ENCODE data around the gene DST. TPM values are rescaled to one million over a fixed set of nuclear protein-coding genes. Genes with fewer than 3 reads are reported as not detected.

The DST gene
- polyA plus RNA-seq, 1 of the 3 experiments (the other 2 are of a cell fraction) = 64.3 TPM

GRCh38 chr6:56531839-56532595, 110.7 kb downstream of the DST start (continued):
- TF ChIP-seq USF2 (IDR thresholded peaks at IDR 0.05; ENCODE audit: borderline replicate concordance, low read depth, low read length) (no peak), GATA2 (CRISPR knock-in tag; IDR thresholded peaks at IDR 0.05) (no peak), NRF1 (IDR thresholded peaks at IDR 0.05; ENCODE audit: low read depth, low read length) (no peak), CHD2 (IDR thresholded peaks at IDR 0.05; ENCODE audit: low read length, partially characterized antibody) (no peak)

GRCh38 chr6:56529594-56530191, 113.0 kb downstream of the DST start:
- H4K20me1 ChIP-seq (ENCODE audit: insufficient read depth) = no peaks in the 10 kb centered on the region
- no peak overlapping the region for H3K4me2 ChIP-seq
- ChIA-PET POLR2A (no interaction called here), CTCF (interaction anchor here (0.7 to 1.2 kb wide), 4 partner anchors 10 to 352 kb away, joined by 3 to 4 read pairs (median 3); no protein-coding TSS in a partner anchor)
- no peak overlapping the region for H3K4me3 ChIP-seq (ENCODE audit: low read depth in 2 of 2, low read length in 1 of 2)
- H3K36me3 ChIP-seq (replicated peaks in 1 of 2; ENCODE audit: control insufficient read depth in 1 of 2, insufficient read depth in 2 of 2, low read length in 1 of 2) = peaks cover 75 to 90% of the 10 kb centered on the region in 2 experiments
- no peaks in the 10 kb centered on the region for H3K27me3 ChIP-seq (ENCODE audit: insufficient read depth)
- peaks cover 60% of the 10 kb centered on the region for H3K79me2 ChIP-seq (ENCODE audit: insufficient read depth)
- peaks cover 8 to 33% of the 10 kb centered on the region in 2 experiments for H3K4me1 ChIP-seq (ENCODE audit: control insufficient read depth in 1 of 2, insufficient read depth in 2 of 2, low read depth in 1 of 2, low read length in 1 of 2)
- H3K9me2 ChIP-seq = no peaks in the 10 kb centered on the region
- no peak overlapping the region for H2AFZ ChIP-seq (ENCODE audit: low read depth)
- H3F3A ChIP-seq (replicated peaks; ENCODE audit: insufficient read depth) = peaks cover 55% of the 10 kb centered on the region
- 88% methylated on average over 4 of the region's 4 CpGs for WGBS (ENCODE audit: low lambda C conversion rate)
- H3K9me3 ChIP-seq = no peaks in the 10 kb centered on the region
- H3K27ac ChIP-seq (ENCODE audit: low read depth in 2 of 2, low read length in 1 of 2) = peak overlapping the region in 1 of 2 experiments; percentile 100; a peak in 2 of 4 replicates
- H3K9ac ChIP-seq = no peak overlapping the region
- DNase-seq = no peak
- no peak for TF ChIP-seq RAD21 (IDR thresholded peaks at IDR 0.05; ENCODE audit: low read length)
- no peak for TF ChIP-seq RFX5 (IDR thresholded peaks at IDR 0.05; ENCODE audit: low read length)
- TF ChIP-seq FOSL2 (IDR thresholded peaks at IDR 0.05; ENCODE audit: borderline replicate concordance, low read depth) = no peak
- no peak for TF ChIP-seq USF2 (IDR thresholded peaks at IDR 0.05; ENCODE audit: borderline replicate concordance, low read depth, low read length)
- TF ChIP-seq ELF1 (IDR thresholded peaks at IDR 0.05) = no peak
- no peak for TF ChIP-seq GATA2 (CRISPR knock-in tag; IDR thresholded peaks at IDR 0.05)
- no peak for TF ChIP-seq EZH2phosphoT487 (IDR thresholded peaks at IDR 0.05; ENCODE audit: borderline replicate concordance, low read depth)
- no peak for TF ChIP-seq MAX (IDR thresholded peaks at IDR 0.05; ENCODE audit: low read depth)
- no peak for TF ChIP-seq IRF3 (IDR thresholded peaks at IDR 0.05; ENCODE audit: low read depth, low read length)
- no peak for TF ChIP-seq REST (IDR thresholded peaks at IDR 0.05; ENCODE audit: low read depth, low read length)
- TF ChIP-seq FOXM1 (IDR thresholded peaks at IDR 0.05; ENCODE audit: low read depth) = no peak
- TF ChIP-seq CHD2 (IDR thresholded peaks at IDR 0.05; ENCODE audit: low read length, partially characterized antibody) = no peak
- no peak for TF ChIP-seq CTCF (IDR thresholded peaks at IDR 0.05)
- no peak for TF ChIP-seq POLR2AphosphoS5 (IDR thresholded peaks at IDR 0.05; ENCODE audit: low read depth, low read length)
- TF ChIP-seq NRF1 (IDR thresholded peaks at IDR 0.05; ENCODE audit: low read depth, low read length) = no peak
- TF ChIP-seq ZBTB33 (IDR thresholded peaks at IDR 0.05; ENCODE audit: borderline replicate concordance, low read depth) = no peak

All from SK-N-SH (cell line).